Left renal cortex interstitium (tissue), 4 donors: ENCODE data around the gene BIRC3. TPM values are rescaled to one million over a fixed set of nuclear protein-coding genes. Genes with fewer than 3 reads are reported as not detected.
"Not testable (repeated sequence)": the region's sequence is repeated elsewhere in the genome, so short reads cannot be mapped to it uniquely, and the experiment has no call there.

Experiments
- DNase-seq, 4 donors: peaks; one replicate each; pipeline ENCODE4 v3.0.0-alpha.2; 2013; ENCODE audit warnings: low read depth in 4 of 4, low spot score in 2 of 4, missing footprints in 1 of 4
- polyA plus RNA-seq, 4 donors: library from polyadenylated mRNA; unstranded; fragments of 120-200 nt; gene quantifications; one replicate each; pipeline ENCODE4 v1.2.1, GENCODE V29; 2013; ENCODE audit not compliant: insufficient read length in 4 of 4

BIRC3 gene
- polyA plus RNA-seq, 4 donors = 0.78 to 1.8 (median 1.5) TPM

DNA sequence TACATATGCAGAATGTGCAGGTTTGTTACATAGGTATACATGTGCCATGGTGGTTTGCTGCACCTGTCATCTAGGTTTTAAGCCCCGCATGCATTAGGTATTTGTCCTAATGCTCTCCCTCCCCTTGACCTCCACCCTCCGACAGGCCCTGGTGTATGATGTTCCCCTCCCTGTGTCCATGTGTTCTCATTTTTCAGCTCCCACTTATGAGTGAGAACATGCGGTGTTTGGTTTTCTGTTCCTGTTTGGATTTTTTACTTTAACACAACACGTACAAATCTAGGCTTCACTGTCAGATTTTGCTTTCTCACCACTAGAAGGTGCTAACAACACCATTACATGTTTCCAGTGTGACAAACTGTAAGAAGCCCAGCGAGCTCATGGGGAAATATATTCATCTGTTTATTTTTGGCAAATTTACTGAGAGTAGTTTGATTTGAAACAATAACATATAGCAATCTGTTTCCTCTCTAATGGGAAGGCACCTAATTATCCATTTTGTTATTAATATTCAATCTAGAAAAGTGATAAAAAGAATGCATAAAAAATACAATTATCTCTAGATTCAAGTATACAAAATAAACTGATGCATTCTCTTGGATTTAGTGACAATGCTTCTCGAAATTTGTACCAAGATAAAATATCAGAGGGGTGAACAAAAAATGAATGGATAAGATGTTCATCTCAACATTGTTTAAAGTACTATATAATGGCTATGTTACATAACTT, 23.2 kb upstream of the BIRC3 start:
- no peak for DNase-seq

- no peak for DNase-seq
These were observed 22.2 kb upstream of the BIRC3 start for GRCh38 chr11:102295045-102295444.

DNA sequence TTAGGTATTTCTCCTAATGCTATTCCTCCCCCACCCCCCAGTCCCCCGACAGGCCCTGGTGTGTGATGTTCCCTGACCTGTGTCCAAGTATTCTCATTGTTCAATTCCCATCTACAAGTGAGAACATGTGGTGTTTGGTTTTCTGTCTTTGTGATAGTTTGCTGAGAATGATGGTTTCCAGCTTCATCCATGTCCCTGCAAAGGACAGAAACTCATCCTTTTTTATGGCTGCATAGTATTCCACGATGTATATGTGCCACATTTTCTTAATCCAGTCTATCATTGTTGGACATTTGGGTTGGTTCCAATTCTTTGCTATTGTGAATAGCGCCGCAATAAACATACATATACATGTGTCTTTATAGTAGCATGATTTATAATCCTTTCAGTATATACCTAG, 20.5 kb upstream of the BIRC3 start:
- not testable (repeated sequence) for DNase-seq

- not testable (repeated sequence) for DNase-seq
These were observed 16.4 kb upstream of the BIRC3 start for GRCh38 chr11:102300837-102301236.

GRCh38 chr11:102302241-102302640, 15.0 kb upstream of the BIRC3 start:
- DNase-seq = no peak

DNA sequence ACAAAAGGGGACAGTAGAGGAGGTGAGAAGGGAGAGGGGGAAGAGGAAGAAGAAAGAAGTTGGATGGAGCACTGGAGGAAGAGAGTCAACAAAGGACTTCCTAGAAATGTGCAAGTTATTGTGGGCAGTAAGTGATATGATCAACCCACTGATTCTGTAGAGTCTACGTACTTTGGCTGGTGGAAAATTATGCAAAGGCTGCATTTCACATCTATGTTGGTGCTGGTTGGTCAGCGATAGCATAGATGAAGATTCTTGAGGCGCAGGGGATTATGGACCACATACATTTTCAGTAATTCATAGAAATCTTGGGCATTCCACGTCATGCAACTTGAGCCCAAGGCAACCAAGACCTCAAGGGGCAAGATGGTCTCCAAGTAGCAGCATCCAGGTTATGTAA, 12.6 kb upstream of the BIRC3 start:
- DNase-seq = no peak

GRCh38 chr11:102305352-102306047, 11.8 kb upstream of the BIRC3 start:
- no peak for DNase-seq

DNA sequence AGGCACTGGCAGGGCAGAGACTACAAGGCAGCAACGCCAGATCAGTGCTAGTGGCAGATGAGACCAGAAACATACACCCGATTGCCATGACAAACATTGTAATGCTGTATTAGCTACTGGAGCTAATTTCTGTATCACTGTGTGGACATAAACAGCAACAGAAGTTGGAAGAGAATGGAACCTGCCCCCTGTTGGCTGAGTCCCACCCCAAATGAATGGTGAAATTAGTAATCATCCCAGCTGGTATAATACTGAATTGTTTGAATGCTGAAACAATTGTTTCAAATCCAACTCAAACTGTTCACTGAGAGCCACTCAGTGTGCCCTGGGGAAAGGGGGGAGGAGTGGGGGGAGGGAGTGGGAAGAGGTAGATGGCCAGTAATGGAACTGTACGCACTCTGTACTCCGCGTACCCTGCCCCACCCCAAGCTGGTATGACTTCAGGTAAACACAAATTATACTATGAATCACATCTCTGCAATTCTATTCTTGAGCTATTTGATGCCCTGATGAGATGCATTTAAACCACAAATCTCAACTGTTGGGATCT, 11.2 kb upstream of the BIRC3 start:
- no peak for DNase-seq

DNA sequence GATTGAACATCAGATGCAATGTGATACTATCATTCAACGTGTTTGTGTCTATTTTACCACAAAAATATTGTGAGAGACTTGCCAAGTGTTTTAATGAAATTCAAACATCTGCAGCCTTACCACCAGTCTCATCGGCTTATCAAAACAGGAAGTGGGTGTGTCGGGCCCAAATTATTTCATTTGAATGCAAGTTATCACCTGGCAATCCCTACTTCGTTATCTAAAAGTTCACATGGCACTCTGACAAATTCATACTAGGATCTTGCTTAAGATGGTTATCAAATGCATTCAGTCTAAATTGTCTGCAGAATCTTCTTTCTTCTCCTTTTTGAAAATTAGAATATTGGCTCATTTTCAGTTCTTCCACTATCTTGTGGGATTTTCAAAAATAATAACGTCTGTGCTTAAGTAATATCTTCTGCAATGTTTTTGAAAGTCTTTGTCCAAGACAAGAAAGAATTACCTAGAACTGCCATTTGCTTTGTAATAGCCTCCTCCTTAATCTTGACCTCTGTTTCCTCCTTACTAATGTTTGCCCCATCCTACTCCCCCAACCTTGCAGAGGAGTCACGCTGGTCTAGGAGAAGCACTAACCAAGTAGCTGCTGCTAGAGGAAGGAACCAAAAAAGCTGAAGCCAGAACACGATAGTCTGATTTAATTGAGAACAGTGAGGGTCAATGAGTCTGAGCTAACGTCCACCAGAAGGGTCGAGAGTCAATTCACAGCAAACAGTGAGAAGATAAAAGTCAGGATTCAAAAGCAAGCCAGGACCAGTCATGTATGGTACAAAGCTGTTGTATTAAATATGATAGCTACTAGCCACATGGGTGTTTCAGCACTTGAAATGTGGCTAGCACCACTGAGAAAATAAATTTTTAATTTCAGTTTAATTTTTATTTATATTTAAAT, 10.2 kb upstream of the BIRC3 start:
- DNase-seq = no peak

GRCh38 chr11:102307727-102308038, 9.6 kb upstream of the BIRC3 start:
- no peak for DNase-seq

DNA sequence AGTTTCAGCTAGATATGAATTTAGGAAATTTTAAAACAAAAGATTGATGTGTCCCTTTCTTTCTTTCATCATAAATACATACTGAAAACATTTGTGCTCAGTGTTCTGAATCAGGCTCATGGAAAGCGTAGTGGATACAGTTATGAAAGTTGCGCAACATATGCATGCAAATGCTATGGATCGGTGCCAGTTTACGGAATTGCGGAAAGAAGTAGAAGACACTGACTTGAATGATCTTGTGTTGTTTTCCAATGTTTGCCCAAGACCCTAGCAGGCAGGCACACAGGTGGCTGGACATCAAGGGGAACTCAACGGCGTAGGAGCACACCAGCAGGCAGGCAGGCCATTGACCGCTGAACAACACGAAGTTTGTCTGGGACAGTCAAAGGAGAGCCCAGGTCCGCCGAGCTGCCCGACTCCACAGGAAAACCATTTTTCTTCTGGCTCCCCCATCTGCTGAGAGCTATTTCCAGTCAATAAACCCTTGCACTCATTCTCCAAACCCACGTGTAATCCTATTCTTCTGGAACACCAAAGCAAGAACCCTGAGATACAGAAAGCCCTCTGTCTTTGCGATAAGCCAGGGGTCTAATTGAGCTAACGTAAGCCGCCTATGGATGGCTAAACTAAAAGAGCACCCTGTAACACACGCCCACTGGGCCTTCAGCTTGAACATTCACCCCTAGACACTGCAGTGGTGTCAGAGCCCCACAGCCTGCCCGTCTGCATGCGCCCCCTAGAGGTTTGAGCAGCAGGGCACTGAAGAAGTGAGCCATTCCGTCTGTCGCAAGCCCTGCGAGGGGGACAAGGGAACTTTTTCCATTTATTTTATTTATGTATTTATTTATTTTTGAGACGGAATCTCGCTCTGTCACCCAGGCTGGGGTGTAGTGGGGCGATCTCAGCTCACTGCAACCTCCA, 7.4 kb upstream of the BIRC3 start:
- no peak for DNase-seq

GRCh38 chr11:102312667-102313066, 4.6 kb upstream of the BIRC3 start:
- no peak for DNase-seq

DNA sequence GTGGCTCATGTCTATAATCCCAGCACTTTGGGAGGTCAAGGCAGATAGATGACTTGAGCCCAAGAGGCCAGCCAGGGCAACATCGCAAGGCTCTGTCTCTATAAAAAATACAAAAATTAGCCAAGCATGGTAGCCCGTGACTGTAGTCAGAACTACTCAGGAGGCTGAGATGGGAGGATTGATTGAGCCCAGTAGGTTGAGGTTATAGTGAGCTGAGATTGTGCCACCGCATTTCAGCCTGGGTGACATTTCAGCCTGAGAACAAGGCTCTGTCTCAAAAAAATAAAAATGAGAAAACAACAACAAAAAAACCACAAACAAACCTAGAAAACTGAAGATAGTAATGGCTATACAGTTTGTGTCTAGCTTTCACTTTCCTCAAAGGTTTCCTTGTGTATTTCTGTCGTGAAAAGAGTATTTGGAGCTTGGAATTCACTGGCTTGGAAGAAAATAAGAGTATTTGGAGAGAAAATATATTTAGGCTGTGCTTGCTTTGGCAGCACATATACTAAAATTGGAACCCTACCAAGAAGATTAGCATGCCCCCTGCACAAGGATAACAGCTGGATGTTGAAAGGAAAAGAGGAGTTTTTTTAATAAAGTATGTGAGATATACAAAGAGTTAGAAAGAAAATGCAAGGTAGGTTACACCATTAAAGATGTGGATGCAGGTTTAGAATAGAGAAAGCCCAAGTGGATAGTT, 3.9 kb upstream of the BIRC3 start:
- no peak for DNase-seq

GRCh38 chr11:102314784-102315183, 2.5 kb upstream of the BIRC3 start:
- DNase-seq = no peak

DNA sequence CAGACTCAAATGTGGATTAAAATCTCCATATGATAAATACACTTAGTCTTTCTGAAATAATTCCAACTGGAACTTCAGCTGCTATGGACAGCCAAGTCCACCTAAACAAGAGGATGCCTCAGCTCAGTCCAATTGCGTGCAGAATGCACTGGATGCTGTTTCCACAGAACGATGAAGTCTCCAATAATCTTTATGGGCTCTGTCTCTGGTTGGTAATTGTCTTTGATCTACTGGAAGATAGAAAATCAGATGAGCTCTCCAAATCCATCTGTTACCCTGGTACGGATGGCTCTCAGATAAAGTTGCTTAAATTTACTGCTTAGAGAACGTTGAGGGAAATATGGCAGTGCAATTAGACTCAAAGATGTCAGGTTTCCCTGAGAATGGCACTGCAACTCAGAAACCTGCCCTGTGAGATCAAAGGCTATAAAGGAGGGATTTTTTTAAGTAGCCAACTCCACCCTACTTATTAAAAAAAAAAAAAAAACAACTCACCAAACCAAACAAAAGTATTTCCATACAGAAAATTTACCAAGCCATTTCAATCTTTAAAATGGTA, 859 bp upstream of the BIRC3 start:
- no peak for DNase-seq

DNA sequence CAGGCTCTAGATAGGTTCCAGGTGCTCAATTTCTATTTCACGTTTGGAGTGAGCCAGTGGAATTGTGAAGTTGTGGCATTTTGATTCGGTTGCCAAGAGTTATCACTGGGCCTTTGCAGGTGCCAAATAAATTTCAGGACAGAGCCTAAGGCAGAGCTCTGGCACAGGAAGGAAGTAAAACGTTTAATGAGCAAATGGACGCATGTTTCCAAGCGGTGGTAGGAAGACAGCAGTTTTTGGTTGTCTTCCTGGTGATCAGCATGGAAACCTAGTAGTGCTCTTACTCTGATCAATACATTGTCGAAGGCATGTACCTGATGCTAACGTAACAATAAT, 452 bp downstream of the BIRC3 start:
- DNase-seq = no peak

DNA sequence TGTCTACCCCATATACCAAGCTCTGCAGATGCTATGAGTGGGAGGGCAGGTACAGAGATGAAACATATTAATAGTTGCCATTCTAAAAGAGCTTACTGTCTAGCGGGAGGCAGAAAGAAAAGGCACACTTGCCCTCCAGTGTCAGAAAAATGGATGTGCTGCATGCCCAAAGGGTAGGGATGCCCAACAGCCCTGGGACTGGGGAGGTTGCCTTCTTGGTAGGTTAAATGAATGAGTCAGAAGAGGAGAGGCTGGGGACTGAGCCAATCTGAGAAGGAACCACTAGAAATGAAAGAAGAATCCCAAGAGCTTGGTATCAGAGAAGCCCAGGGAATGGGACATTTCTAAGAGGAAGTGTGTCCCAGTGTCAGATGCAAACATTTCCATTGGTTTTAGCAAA, 1.2 kb downstream of the BIRC3 start:
- DNase-seq = no peak

DNA sequence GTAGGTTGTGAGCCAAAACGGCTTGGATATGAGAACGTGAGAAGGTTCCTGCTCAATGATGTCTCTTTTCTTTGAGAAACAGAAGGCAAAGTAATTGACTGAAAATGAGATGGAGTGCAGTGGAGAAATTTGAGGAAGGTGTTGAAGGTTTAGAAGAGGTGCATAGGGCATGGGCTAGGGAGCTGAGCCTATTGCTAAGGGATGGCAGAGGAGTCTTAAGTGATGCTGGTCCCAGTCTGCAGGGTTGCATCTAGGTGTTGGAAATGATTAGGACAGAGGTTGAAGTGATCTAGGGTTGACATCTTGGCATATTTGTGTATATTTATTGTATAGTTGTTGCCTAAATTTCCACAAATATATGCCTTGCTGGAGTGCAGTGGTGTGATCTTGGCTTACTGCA, 2.3 kb downstream of the BIRC3 start:
- no peak for DNase-seq

- no peak for DNase-seq
These were observed 2.9 kb downstream of the BIRC3 start for GRCh38 chr11:102320188-102320587.
